CD4-positive, alpha-beta T cell treated with Interleukin-10 for 1 hour (primary cell): ENCODE measurements around the gene PSG3.
"Not testable (repeated sequence)": the region's sequence is repeated elsewhere in the genome, so short reads cannot be mapped to it uniquely, and the experiment has no call there.

Experiments used
- DNase-seq: peaks from one replicate; pipeline ENCODE4 v3.0.0-alpha.2; 2020

The PSG3 gene

DNA sequence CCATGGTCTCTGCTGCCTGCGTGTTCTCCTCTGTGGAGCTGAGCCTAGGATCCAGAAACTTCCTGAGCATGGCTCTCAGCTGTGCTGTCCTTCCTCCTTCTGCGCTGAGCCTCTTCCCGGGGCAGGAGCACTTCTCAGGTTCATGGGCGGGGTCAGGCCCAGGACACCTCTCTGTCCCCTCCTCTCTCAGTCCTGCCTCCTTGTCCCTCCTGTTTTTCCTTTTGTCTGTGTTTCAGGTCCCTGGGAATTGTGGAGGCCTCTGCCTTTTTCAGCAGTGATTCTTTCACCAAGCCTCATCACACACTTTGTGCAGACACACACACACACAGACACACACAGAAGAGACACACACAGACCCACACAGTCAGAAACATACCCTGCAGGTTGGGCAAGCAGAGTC lies at the start of gene PSG3:
TSS of gene PSG3 (minus strand) at position 101 of the 400 bp plus-strand sequence. CDS start at position 4, 97 bp downstream.
- DNase-seq = not testable (repeated sequence)

DNA sequence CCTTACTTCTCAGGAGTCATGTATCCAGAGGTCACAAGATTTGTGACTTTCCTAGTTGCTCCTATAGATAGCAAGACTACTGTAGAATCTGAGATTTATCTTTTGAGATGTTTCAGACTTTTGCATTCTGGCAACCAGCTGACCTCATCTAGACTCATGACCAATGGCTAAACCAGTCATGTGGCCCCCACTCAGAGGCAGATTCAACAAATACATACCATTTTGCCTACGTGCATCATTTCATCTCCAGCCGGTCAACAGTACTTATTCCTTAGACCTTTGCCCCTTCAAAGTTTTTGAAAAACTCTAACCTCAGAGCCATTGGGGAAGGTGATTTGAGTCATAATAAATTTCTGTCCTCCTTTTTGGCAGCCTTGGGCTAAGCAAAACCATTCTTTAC lies 48.5 kb upstream of the PSG3 start:
- not testable (repeated sequence) for DNase-seq

- DNase-seq = not testable (repeated sequence)
These were observed 47.5 kb upstream of the PSG3 start for GRCh38 chr19:42787766-42788165.

DNA sequence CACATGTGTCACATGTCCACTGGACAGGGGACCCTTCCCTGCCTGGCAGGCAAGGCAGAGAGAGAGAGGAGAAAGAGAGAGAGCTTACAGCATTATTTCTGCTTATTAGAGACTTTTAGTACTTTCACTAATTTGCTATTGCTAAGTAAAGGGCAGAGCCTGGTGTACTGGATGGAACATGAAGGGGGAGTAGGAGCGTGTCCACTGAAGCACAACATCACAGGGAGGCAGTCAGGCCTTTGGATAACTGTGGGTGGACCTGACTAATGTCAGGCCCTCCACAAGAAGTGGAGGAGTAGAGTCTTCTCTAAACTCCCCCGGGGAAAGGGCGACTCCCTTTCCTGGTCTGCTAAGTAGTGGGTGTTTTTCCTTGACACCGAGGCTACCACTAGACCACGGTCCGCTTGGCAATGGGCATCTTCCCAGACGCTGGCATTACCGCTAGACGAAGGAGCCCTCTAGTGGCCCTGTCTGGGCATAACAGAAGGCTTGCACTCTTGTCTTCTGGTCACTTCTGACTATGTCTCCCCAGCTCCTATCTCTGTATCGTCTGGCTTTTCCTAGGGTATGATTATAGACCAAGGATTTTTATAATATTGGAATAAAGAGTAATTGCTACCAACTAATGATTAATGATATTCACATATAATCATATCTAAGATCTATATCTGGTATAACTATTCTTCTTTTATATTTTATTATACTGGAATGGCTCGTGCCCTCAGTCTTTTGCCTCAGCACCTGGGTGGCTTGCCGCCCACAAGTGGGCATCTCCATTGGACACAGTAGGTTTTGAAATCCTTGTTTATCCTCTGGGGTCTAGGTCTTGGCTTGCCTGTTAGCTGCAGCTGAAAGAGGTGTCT lies 36.7 kb upstream of the PSG3 start:
- peak; percentile 21 for DNase-seq

- DNase-seq = not testable (repeated sequence)
These were observed 34.4 kb upstream of the PSG3 start for GRCh38 chr19:42774510-42775158.

- DNase-seq = not testable (repeated sequence)
These were observed 27.0 kb upstream of the PSG3 start for GRCh38 chr19:42767319-42767718.

DNA sequence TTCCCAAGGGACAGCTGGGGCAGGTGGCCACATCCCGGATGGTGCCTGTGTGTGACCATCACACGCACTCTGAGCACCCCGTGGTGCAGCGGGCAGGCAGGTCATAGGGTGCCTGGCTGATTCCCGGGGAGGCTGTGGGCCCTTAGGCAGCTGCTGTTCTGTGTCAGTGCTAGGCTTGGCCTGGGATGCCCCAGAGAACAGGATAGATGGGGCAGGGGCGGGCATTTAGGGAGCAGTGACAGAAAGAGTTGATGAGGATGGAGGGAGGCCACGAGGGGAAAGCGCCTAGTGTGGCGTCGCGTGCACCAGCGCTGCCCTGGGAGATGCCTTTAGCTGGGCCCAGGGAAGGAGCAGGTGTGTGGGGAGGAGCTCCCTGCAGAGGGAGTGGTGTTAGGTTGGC lies 26.6 kb upstream of the PSG3 start:
- DNase-seq = not testable (repeated sequence)

- DNase-seq = no peak
These were observed 24.6 kb upstream of the PSG3 start for GRCh38 chr19:42764836-42765235.

- no peak for DNase-seq
These were observed 22.5 kb upstream of the PSG3 start for GRCh38 chr19:42762789-42763188.

DNA sequence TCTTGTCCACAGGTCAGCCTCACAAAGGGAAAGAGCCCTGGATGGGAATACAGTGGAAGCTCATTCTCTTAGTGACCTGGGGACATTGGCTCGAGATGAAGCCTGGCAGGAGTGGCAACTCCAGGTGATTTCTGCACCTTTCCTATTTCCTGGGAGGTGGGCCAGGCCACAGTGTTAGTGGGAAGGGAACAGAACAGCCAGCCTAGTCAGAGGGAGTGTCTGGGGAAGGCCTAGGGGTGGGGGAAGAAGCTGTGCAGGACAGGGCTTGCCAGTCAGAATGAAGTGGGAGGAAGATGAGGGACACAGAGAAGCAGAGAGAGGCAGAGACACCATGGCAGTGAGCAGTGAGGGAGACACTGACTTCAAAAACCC lies 21.6 kb upstream of the PSG3 start:
- not testable (repeated sequence) for DNase-seq

DNA sequence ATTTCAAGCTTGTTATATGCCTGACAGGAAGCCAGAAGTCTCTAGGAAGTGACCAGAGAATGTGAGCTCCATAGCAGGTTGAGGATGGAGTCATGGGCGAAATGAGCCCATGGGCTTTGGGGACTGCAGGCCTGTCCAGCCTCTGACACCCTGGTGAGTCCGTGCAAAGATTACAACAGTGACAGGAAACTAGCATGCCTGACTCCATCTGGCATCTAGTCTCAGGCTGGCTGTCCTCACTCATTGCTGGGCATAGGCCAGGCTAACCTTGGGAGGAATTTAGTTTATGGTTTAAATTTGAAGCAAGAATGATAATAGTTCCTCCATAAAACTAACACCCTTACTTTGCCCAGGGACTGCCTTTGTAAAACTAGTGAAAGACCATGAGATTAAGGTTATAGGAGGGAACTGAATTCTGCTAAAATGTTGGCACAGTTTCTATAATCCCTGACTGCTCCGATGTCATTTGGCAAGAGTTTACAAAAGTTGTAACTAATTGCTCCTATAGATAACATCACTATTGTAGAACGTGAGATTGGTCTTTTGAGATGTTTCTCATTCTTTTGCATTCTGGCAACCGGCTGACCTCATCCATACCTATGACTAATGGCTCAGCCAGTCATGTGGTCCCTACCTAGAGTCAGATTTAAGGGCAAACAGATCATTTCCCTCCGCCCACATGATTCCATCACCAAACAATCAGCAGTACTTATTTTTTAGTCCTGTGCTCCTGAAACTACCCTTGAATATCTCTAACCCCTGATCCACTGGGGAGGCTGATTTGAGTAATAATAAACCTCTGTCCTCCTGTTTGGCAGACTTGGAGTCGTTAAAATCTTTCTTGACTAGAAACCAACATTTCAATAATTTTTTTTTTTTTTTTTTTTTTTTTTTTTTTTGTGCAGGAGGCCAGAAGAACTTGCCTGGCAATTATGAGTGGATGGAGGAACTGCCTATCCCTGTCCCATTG lies 21.0 kb upstream of the PSG3 start:
- DNase-seq = not testable (repeated sequence)

GRCh38 chr19:42758667-42759066 lies 18.4 kb upstream of the PSG3 start:
- DNase-seq = not testable (repeated sequence)

GRCh38 chr19:42752246-42752645 lies 12.0 kb upstream of the PSG3 start:
- DNase-seq = not testable (repeated sequence)

DNA sequence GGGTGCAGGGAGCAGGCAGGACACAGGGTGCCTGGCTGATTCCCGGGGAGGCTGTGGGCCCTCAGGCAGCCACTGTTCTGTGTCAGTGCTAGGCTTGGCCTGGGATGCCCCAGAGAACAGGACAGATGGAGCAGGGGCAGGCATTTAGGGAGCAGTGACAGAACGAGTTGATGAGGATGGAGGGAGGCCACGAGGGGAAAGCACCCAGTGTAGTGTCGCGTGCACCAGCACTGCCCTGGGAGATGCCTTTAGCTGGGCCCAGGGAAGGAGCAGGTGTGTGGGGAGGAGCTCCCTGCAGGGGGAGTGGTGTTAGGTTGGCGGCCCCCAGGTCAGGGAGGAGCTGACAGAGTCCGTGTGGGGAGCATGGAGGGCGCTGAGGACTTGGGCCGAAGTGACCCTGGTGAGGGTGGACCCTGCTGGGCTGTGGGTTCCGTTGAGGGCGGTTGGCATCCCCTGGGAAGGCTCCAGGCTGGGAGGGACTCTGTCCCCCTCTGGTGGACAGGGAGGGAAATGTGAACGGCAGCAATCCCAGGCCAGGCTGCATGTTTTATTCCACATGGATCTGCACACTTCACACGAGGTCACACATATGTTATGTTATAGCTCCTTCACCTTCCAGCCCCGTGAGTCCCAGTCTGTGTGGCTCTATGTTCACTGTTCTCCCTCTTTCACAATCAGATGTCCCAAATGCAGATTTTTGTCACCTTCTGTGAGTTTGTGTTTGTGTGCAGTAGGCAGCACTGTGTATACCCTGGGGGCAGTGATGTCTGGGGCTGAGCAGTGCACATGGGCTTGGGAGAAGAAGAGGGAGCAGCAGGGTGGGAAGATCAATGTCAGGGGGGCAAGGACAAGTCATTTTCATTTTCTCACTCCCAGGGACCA lies 1.7 kb upstream of the PSG3 start:
- DNase-seq = not testable (repeated sequence)

DNA sequence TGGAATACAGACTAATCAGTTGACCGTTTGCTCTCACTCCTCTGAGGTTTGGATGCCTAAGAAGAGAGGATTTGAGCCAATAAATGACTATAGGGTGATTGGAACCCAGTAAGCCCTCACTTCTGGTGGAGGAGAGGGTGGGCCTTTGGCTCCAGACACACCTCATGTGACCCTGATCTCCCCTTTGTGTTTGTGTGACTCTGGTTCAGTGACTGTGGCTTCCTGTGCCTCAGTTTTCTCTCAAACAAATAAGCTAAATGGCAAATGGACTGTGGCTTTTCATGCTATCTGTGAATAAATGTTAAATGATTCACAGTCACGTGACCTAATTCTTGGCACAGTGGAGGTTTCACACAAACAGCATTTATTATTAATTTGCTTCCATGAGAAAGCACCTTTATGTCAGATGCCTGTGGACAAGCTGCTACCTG lies 2.7 kb downstream of the PSG3 start:
- not testable (repeated sequence) for DNase-seq

- not testable (repeated sequence) for DNase-seq
These were observed 11.9 kb downstream of the PSG3 start for GRCh38 chr19:42728341-42728740.

GRCh38 chr19:42714000-42714399 lies 26.3 kb downstream of the PSG3 start:
- DNase-seq = not testable (repeated sequence)

GRCh38 chr19:42712753-42713152 lies 27.5 kb downstream of the PSG3 start:
- DNase-seq = not testable (repeated sequence)

DNA sequence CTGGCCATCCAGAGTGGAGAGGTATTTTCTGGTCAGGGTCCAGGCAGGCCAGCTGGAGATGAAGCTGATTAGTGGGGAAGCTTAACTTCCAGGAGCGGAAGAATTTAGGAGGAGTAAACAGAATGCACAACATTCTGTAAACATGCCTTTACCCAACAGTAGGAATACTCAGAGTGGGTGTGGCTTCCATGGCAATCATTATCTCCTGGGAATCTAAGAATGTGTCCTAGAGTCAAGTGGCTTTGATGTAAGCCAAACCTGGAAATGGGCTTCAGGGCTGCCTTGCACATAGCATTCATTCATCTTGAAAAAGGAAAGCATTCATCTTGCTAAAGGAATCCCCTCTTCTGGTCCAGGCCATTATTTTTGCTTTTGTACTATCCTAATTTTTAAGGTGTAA lies 29.3 kb downstream of the PSG3 start:
- not testable (repeated sequence) for DNase-seq

DNA sequence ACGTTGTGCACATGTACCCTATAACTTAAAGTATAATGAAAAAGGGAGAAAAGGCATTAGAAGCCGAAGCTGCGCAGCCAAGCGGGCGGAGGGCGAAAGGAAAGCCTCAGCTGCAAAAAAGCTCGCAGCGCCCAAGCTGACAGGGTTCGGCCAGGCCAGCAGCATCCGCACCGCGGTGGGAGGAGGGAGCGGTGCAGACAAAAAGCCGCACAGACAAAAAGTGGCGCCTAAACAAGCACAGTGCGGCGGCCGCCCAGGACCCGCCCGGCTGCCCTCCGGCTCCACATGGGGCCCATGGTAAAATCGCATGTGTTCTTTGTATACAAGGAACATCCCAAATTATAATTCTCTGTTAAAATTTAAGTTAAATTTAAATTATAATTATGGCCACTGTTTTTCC lies 42.4 kb downstream of the PSG3 start:
- no peak for DNase-seq

GRCh38 chr19:42695811-42696503 lies 44.3 kb downstream of the PSG3 start:
- no peak for DNase-seq
